NCI-H510A treated with DMSO at 0.1 percent for 48 hours (cell line): ENCODE results near the gene MATCAP1.

Source experiments
- DNase-seq: peaks from one replicate; lab custom pipeline; 2025; lab: John Stamatoyannopoulos, UW

The MATCAP1 gene

DNA sequence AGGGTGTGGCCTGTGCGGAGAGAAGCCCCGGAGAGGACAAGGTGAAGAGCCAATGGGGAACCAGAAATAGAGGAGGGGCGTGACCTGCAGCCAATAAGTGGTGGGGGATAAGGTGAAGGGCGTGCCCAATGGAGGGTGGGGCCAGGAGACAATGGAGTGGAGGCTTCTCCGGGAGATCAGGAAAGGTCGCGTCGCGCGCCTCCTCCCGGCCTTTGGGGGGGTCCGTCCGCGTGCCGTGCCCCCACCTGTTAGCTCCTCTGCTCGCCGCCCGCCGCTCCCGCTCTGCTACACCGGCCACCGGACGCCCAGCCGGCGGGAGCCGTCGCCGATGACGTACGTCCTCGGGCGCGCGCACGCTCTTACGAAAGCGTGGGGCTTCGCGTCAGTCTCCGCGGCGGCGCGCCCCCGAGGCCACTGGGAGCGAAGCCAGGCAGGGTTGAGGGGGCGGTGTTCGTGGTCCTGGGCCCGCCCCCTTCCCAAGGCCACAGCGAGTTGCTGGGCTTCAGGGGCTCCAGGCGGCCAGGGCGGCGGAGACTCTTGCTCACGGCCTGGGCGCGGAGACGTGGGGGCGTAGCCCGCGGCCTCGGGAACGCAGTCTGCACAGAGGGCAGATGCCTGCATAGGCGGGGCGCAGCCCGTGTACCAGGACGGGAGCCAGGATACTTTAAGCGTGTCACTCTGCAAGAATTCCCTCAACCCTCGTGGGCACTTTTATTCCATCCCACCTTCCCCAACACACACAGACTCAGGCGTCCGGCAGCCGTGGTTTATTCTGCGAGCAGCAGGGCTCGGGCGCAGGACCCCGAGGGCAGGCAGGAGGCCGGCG, at the start of gene MATCAP1:
TSS of gene MATCAP1 (minus strand) at position 337 of the 826 bp plus-strand sequence. CDS start 3,353 bp downstream, outside the sequence.
- DNase-seq = peak; percentile 93

GRCh38 chr16:67230809-67231660, 47.3 kb upstream of the MATCAP1 start:
- DNase-seq = no peak

DNA sequence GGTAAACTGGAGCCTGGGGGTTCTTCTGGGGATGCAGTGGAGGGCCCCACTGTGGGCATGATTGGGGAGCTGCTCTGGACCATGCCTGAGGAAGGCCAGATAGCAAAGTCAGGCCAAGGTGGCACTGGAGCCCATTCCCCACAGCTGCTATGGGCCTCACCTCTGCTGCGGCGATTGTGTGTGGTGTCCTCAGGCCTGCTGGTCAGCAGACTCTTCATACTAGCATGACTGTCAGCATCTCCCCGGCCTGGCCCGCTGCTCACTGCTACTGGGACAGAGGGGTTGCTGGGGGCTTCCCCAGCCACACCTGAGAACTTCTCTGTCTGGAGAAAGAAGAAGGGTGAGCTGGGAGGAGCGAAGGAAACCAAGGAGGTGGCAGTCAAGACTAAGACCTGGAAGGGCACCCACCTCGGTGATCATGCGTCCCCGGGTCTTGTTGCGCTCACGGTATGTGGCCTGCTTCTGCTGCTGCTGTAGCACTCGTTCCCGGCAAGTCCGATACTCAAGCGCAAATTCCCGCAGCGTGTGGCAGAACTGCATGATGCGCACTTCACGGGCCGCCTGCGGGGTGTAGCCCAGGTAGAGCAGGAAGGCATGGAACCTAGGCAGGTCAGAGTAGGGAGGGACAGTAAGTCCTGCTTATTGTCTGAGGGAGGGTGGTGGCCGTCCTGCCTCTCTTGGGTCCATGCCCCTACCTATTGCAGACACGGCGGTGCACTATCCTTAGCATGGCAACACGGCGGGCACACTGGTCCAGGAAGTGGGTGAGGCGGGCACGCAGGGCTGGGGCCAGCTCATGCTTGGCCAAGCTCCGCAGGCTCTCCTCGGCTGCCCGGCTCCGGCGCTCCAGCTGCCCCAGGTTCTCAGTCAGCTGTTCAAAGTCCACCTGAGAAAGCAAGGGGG, 46.4 kb upstream of the MATCAP1 start:
- DNase-seq = no peak

DNA sequence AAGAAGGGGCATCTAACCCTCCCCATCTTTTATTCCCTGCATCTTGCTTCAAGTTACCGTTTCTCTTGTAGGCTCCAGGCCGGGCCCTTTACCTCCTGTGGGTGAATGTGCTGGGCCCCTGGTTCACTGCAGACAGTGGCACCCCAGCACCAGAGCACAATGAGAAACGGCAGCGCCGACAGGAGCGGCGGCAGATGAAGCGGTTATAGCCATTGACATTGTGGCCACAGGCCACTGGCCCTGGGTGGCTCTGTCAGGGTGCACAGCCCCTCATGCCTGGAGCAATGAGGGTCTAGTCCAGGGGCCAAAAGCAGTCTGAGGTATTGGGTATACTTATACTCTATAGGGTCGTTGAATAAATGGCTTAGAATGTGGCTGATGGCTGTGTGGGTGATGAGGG, 45.1 kb upstream of the MATCAP1 start:
- no peak for DNase-seq

DNA sequence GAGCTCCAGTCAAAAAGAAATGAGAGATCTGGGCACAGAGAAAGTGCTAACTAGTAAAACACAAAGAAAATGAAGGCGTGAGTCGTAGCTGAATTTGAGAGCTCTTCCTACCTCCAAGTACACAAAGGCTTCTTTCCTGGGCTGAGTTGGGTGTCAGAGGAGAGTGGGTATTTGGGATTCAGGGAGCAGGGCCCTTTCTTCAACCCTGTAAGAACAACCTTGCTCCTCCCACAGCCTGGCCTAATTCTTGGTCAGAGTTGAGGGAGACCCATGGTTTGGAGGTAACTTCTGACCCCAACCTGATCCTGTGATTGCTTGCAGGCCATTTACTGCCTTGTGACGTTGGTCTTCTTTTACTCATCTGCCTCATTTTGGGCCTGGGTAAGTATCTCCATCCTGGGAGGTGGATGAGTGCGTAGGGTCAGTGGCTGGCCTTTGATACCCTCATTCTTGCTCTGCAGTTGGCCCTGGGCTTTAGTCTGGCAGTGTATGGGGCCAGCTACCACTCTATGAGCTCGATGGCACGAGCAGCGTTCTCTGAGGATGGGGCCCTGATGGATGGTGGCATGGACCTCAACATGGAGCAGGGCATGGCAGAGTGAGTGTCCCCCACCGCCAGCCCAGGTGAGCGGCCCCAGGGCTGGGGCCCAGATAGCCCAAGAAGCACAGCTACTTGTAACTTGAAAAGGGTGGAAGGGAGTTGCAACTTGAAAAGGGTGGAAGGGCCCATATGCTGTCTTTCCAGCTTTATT, 44.4 kb upstream of the MATCAP1 start:
- DNase-seq = no peak

DNA sequence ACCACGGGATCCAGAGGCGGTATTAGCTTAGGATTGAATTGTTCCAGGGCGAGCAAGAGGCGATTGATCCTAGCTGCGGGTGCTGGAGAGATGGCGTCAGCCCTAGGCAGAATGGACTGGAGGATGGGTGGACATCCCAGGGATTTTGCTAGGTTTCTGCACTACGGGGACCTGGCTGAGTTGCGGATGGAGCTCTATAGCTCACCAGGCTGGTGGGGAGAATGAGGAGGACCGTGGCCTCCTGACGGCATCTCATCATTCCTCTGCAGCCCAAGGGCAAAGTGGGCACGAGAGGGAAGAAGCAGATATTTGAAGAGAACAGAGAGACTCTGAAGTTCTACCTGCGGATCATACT, 43.8 kb upstream of the MATCAP1 start:
- no peak for DNase-seq

DNA sequence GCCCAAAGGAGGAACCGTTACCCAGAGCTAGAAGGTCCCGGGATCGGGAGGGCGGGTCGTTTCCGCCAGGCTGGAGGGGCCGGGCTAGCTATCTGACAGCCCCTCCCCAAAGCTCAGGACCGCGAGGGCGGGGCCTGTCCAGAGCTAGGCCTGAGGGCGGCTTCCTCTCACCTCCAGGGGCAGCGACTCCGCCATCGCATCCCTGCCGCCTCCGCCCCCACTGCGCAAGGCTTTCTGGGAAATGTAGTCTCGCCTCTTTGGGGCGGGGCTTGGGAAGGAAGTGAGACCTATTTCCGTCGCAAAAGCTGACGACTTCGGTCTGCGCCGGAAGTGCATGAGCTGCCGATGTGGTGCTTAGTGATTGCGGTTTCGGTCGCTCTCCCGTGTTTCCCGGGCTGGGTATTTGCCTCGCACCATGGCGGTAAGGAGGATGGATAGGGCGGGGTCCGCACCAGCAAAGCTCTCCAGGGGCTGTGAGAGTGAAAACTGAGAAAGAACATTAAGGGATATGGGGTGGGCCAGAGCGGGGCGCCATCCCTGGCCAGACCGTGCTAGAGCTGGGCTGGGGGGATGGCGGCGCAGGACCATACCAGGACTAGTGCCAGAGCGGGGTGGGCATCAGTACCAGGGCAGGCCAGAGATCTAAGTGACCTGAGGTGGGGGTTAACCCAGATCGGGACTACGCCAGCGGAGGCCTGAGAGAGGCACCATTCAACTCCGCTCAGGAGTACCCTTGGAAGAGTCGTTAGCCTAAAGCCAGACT, 43.2 kb upstream of the MATCAP1 start, which contains the start of gene TMEM208:
TSS of gene TMEM208 (plus strand) at position 327 of the 763 bp plus-strand sequence. CDS start at position 416, 89 bp downstream.
- peak; percentile 94 for DNase-seq

- DNase-seq = no peak
These were observed 42.6 kb upstream of the MATCAP1 start for GRCh38 chr16:67226295-67226803.

DNA sequence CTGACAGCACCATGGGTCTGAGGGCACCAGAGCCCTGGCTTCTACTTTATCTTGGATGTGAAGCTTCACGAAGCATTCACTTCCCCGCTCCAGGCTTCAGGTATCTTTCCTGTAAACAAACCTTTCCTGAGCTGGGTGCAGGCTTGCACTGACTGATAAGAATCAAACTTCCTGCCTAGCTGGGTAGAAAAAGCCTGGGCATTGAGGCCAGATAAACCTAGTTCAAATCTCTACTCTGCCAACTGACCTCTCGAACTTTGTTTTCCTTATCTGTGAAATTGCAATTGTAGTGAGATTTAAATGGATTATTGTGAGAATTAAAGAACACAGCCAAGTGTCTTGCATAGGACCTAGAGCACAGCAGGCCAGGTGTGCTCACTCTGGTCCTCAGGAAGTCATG, 40.2 kb upstream of the MATCAP1 start:
- DNase-seq = no peak

DNA sequence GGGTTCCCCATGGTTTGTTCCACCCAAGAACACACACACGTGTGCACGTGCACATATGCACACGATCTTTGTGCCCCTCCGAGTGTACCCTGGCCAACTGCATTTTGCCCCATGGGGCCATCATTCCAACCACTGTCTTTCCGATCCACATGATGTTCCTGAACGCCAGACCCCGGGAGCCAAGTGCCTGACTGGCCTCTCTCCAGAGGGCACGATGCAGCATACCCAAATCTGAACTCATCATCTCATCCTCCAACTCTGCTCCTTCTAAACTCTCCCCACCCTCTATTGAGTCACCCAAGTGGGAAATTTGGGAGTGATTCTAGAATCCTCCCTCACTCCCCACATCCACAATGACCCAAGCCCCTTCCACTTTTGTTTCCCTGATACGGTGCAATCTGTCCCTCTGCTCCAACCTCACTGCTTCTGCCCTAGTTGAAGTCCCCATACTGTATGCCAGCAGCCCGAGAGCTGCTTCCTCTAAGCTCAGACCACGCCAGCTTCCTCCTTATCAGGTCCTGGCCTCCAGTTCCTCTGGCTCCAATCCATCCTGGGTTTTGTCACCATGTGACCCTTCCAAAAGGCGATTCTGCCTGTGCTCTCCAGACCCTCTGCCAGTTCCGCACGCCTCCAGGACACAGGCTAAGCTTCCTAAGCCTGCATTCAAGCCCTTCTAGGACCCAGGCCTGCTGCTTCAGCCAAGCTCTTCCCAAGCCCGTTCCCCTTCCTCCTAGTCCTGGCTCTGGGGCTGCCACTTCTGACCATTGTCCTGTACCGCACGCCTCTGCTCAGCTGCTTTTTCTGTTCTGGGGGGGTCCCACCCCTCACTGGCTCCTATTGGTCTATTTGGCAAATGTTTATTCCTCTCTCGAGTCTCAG, 33.1 kb upstream of the MATCAP1 start:
- DNase-seq = no peak

DNA sequence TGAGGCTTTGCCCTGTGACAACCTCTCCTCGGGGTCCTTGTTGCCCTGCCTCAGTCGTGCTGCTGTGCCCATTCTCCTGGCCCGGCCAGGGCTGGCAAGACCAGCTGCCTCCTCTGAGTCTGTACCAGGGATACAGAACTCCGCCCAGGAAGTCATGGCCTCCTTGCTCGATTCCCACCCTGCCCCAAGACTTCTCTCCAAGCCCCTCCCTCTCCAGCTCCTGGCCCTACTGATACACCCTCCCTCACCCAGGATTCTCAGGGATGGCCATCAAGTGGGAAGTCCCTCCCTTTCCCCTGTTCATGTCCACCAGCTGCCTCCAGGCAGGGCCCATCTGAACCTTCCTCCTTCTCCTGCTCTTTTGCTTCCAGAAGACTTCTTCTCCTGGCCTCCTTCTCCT, 31.9 kb upstream of the MATCAP1 start:
- no peak for DNase-seq

DNA sequence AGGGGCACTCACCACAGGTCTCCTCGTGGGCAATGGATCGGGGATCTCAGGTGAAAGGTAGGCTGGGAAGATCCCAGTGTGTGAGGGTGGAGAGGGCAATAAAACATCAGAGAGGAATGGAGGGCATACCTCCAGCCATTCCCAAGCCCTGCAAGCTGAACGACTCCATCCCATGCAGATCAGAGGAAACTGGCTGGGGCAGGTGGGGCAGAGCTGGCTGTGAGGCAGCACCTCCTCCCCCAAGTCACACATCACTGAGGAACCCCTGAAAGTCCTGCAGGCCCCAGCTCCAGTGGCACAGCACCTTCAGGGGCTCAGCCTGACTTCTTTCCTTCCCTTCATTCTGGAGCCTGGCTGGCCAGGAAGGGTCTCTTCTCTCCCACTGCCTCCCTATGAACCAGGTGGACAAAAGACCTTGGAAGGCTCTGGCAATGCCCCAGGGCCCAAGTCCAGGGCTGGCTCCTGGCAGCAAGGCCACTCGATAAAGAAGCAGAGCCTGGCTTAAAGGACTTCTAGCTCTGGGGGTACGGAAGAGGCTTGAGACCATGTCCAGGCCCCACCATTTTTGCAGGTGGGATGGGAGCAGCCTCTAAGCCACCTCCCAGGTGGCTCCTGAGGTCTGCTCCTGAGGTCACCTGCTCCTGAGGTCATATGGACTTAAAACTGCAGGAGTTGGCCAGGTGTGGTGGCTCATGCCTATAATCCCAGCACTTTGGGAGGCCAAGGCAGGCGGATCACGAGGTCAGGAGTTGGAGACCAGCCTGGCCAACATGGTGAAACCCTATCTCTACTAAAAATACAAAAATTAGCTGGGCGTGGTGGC, 29.6 kb upstream of the MATCAP1 start:
- DNase-seq = no peak

- no peak for DNase-seq
These were observed 29.0 kb upstream of the MATCAP1 start for GRCh38 chr16:67212766-67213165.

GRCh38 chr16:67211674-67212073, 27.9 kb upstream of the MATCAP1 start:
- DNase-seq = no peak

GRCh38 chr16:67210069-67210937, 26.5 kb upstream of the MATCAP1 start:
- no peak for DNase-seq

DNA sequence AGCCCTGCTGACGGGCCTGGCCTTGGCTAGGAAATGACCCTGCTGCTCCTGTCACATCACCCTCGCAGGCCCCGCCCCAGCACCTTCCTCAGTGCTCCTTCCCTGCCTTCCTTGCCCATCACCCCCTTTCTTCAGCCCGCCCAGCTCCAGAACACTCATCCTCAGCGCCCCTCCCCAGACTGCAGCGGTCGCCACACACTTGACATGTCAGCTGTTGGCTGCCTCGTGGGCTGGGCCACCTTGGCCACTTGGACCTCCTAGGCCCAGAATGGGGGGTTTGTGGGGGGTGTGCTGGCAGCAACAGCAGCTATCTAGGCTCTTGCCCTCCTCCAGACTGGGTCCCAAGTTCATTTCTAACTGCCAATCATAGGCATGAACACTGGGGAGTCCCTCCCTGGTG, 25.8 kb upstream of the MATCAP1 start:
- no peak for DNase-seq

- no peak for DNase-seq
These were observed 24.6 kb upstream of the MATCAP1 start for GRCh38 chr16:67208154-67208896.
